Vagina (tissue), 2 donors: Measurements from ENCODE around the gene ADAMTS17.

ENCODE experiments used
- POLR2AphosphoS5 ChIP-seq, 2 donors: sonication (generic); formaldehyde crosslinking; IDR thresholded peaks; one replicate each; pipeline ENCODE4 v1.9.0; 2017; ENCODE audit warnings: antibody characterized with exemption in 2 of 2, mild to moderate bottlenecking in 2 of 2, low read depth in 1 of 2; ENCODE audit not compliant: insufficient read depth in 1 of 2
- TF ChIP-seq, protein P1 (sequence below), 3 experiments: fragments of 450-650 bp in 2 of 3; fragments of 200-600 bp in 1 of 3; sonication (generic) in 1 of 3; IDR thresholded peaks; one replicate each; pipeline ENCODE4 v1.5.1; 2017 to 2019; ENCODE audit warnings: antibody characterized with exemption in 3 of 3, mild to moderate bottlenecking in 2 of 3, moderate library complexity in 2 of 3

DNA sequence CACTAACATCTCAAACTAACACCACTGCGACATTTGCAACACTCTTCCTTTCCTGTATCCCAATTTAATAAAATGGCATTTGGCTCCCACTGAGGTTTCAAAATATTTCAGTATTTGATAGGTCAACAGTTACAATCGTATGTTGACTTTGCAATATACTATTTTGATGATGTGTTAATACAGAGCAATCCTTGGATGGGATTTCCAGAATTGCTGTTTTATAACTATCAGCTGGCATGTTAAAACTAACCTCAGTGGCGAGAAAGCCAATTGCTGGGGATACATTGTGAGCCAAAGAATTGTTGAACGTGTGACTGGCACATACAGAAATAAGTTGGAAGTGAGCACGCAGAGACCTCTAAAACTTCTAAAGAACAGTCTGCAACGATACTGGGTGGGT lies 382.4 kb downstream of the ADAMTS17 start:
- TF ChIP-seq, protein P1, sequence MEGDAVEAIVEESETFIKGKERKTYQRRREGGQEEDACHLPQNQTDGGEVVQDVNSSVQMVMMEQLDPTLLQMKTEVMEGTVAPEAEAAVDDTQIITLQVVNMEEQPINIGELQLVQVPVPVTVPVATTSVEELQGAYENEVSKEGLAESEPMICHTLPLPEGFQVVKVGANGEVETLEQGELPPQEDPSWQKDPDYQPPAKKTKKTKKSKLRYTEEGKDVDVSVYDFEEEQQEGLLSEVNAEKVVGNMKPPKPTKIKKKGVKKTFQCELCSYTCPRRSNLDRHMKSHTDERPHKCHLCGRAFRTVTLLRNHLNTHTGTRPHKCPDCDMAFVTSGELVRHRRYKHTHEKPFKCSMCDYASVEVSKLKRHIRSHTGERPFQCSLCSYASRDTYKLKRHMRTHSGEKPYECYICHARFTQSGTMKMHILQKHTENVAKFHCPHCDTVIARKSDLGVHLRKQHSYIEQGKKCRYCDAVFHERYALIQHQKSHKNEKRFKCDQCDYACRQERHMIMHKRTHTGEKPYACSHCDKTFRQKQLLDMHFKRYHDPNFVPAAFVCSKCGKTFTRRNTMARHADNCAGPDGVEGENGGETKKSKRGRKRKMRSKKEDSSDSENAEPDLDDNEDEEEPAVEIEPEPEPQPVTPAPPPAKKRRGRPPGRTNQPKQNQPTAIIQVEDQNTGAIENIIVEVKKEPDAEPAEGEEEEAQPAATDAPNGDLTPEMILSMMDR (IDR thresholded peaks at IDR 0.05): no peak
- TF ChIP-seq POLR2AphosphoS5 (IDR thresholded peaks at IDR 0.05; ENCODE audit: insufficient read depth in 1 of 2, low read depth in 1 of 2): no peak
